Inflammatory macrophage treated with lipopolysaccharide for 1 hour (primary cell): ENCODE measurements around the gene OR5M8.

Experiments
- DNase-seq, 2 donors: peaks; one replicate each; pipeline ENCODE4 v3.0.0-alpha.2; 2020 to 2022

OR5M8 gene

DNA sequence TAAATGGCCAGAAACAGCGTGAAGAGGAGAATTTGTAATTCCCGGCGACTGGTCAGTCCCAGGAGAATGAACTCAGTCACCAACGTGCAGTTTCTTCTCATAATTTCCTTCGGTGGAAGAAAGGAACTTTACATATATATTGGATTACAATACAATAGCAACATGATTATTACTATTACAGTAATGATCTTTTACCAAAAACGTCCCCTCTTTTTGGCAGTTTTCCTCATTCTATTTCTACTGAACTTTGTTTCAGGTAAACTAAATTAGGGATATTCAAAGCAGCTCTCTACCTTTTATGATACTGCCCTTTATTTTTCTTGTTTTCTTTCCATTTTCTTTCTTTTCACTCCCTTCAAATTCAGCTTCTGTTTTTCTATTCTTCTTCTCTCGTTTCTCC, at the start of gene OR5M8:
Gene OR5M8 (minus strand): TSS at position 101 of the 400 bp plus-strand sequence. CDS start 0 bp downstream, at position 101.
- DNase-seq, result no peak

GRCh38 chr11:56533054-56533740, 42.0 kb upstream of the OR5M8 start:
- no peak for DNase-seq

- DNase-seq, result no peak
Measured at GRCh38 chr11:56531856-56532255, 40.7 kb upstream of the OR5M8 start.

GRCh38 chr11:56522008-56522407, 30.8 kb upstream of the OR5M8 start:
- DNase-seq, result no peak

DNA sequence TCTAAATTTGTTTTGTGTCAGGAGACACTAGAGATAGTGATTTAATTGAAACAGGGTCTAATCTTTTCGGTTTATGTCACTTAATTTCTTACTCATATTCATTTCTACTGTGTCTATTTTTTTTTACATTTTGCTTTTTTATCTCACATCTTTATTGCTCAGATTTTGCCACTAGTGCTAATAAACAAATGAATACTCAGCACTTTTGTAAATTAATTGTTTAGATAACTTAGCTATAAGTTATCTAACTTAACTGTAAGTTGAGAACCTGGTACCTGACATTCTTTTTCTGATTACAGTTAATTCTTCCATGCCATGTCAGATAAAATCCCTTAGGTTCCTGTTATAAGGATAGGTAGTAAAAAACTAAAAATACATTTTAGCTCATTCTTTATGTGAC, 22.1 kb upstream of the OR5M8 start:
- no peak for DNase-seq

- DNase-seq, result no peak
Measured at GRCh38 chr11:56509439-56509838, 18.3 kb upstream of the OR5M8 start.

DNA sequence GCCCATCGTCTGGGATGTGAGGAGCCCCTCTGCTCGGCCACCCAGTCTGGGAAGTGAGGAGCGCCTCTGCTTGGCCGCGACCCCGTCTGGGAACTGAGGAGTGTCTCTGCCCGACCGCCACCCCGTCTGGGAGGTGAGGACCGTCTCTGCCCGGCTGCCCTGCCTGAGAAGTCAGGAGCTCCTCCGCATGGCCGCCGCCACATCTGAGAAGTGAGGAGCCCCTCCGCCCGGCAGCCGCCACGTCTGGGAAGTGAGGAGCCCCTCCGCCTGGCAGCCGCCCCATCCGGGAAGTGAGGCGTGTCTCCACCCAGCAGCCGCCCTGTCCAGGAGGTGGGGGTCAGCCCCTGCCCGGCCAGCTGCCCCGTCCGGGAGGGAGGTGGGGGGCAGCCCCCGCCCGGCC, 5.8 kb upstream of the OR5M8 start:
- no peak for DNase-seq

- DNase-seq, result no peak
Measured at GRCh38 chr11:56495117-56495516, 3.9 kb upstream of the OR5M8 start.

DNA sequence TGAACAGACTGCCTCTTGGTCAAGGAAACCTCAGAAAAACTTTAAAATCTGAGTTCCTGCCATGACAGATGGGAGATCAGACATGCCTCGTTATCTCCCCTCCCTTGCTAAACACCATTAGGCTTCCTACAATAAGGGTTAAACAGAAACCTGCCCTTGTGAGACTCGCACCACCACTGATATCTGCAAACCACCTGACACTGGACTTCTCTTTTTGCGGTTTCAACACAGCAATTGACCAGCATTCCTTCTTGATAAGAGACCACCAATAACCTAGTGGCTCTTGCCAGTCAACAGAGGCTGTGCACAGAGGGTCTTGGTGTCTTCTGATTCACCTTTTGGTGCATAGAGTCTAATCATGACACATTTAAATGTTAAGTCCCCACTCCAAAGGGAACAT, 4.4 kb downstream of the OR5M8 start:
- no peak for DNase-seq

GRCh38 chr11:56474729-56475235, 16.4 kb downstream of the OR5M8 start:
- no peak for DNase-seq

GRCh38 chr11:56473252-56473651, 17.9 kb downstream of the OR5M8 start, which contains the start of gene OR5M3:
Gene OR5M3, minus strand, starts transcription at chr11:56473352. Its CDS starts 2,855 bp downstream, at chr11:56470497.
- no peak for DNase-seq

GRCh38 chr11:56457076-56457475, 34.1 kb downstream of the OR5M8 start:
- no peak for DNase-seq

DNA sequence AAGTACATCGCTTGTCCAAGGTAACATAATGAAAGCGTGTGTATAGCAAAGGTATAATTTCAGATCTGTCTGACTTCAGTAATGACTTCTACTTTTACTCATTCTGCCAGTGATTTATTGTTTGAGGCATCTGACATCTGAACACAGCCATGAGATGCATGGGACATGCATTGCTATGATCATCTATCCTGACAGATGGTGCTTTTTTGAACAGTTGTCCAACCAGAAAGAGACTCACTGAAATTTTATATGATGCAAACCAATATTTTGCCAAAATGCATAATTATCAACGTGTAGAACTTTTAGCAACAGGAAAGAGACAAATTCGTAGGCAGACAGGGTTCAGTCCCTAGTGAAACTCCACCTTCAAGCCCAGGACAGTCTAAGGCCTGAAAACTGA, 37.6 kb downstream of the OR5M8 start:
- no peak for DNase-seq
